GM12878 (cell line): Measurements from ENCODE around the gene TMEM225B. TPM values are rescaled to one million over a fixed set of nuclear protein-coding genes. Genes with fewer than 3 reads are reported as not detected.

Experiments used
- ATAC-seq: fragments of 200-7000 bp; cut with Tn5 transposase; 3 replicates; pipeline ENCODE4 v1.9.1; 2020; ENCODE audit warnings: mild to moderate bottlenecking, moderate library complexity
- BruUV-seq: library from RNA; stranded (reverse); fragments of 400-500 nt; replicated peaks from 2 replicates; lab custom pipeline; 2021; lab: Mats Ljungman, UMichigan
- CTCF ChIA-PET: fragments of 300-600 bp; sonication (Branson Sonifier 250); formaldehyde crosslinking; extraction: SDS; loops from one replicate; lab custom pipeline; 2021; ENCODE audit warnings: inconsistent platforms; lab: Yijun Ruan, JAX
- POLR2A ChIA-PET: fragments of 350-600 bp; formaldehyde crosslinking; extraction: SDS; loops from one replicate; lab custom pipeline; 2021; ENCODE audit warnings: inconsistent platforms; lab: Charles Lee
- RAD21 ChIA-PET: fragments of 300-600 bp; sonication (Branson Sonifier 250); formaldehyde crosslinking; loops from one replicate; lab custom pipeline; 2023; ENCODE audit warnings: antibody characterized with exemption; ENCODE audit not compliant: unreplicated experiment; lab: Charles Lee
- SMC1A ChIA-PET: fragments of 300-600 bp; sonication (Branson Sonifier 250); formaldehyde crosslinking; loops from one replicate; lab custom pipeline; 2023; ENCODE audit not compliant: unreplicated experiment, uncharacterized antibody; lab: Charles Lee
- DNase-seq: peaks from one replicate; pipeline ENCODE4 v3.0.0-alpha.2; 2011; ENCODE audit warnings: low read depth, low spot score
- FAIRE-seq: peaks from 3 replicates; lab custom pipeline; 2011; peaks lifted over from hg19 to GRCh38; lab: Jason Lieb, UNC
- H2AFZ ChIP-seq: 2 replicates; pipeline ENCODE4 v1.6.0; 2011; ENCODE audit warnings: low read depth, low read length, control low read depth; ENCODE audit not compliant: control insufficient read depth
- H3K27ac ChIP-seq: 2 replicates; pipeline ENCODE4 v1.5.1; 2011; ENCODE audit warnings: control low read depth; ENCODE audit not compliant: control insufficient read depth, insufficient read depth
- H3K27me3 ChIP-seq, 2 experiments: replicated peaks in 1 of 2; 2 replicates each; pipeline versions ENCODE4 v1.6.0 to v1.6.1; 2011; ENCODE audit warnings: low read length in 1 of 2; ENCODE audit not compliant: control insufficient read depth in 2 of 2, insufficient read depth in 2 of 2
- H3K36me3 ChIP-seq, 2 experiments: 2 replicates each; pipeline ENCODE4 v1.5.1; 2011; ENCODE audit warnings: low read length in 1 of 2; ENCODE audit not compliant: control insufficient read depth in 2 of 2, insufficient read depth in 2 of 2
- H3K4me1 ChIP-seq: 2 replicates; pipeline ENCODE4 v1.6.1; 2011; ENCODE audit warnings: mild to moderate bottlenecking, low read length, moderate library complexity, mixed read lengths; ENCODE audit not compliant: control insufficient read depth, insufficient read depth
- H3K4me2 ChIP-seq: 2 replicates; pipeline ENCODE4 v1.6.0; 2011; ENCODE audit warnings: control low read depth; ENCODE audit not compliant: control insufficient read depth, insufficient read depth
- H3K4me3 ChIP-seq: fragments of 200-600 bp; sonication (generic); 2 replicates; pipeline ENCODE4 v1.5.1; 2016
- H3K79me2 ChIP-seq: 2 replicates; pipeline ENCODE4 v1.6.0; 2011; ENCODE audit warnings: low read length; ENCODE audit not compliant: control insufficient read depth, insufficient read depth
- H3K9ac ChIP-seq: 2 replicates; pipeline ENCODE4 v1.8.0; 2011; ENCODE audit warnings: low read length, control low read depth, mixed read lengths; ENCODE audit not compliant: control insufficient read depth, insufficient read depth
- H3K9me3 ChIP-seq: replicated peaks from 3 replicates; pipeline ENCODE4 v1.5.1; 2011; ENCODE audit warnings: mild to moderate bottlenecking, low read length; ENCODE audit not compliant: control insufficient read depth, insufficient read depth
- H4K20me1 ChIP-seq: 2 replicates; pipeline ENCODE4 v1.6.0; 2011; ENCODE audit not compliant: control insufficient read depth, insufficient read depth
- CREM ChIP-seq: IDR thresholded peaks from 2 replicates; pipeline ENCODE4 v1.6.1; 2014; ENCODE audit warnings: antibody characterized with exemption, low read depth
- WGBS: methylation state at CpG from one replicate; pipeline ENCODE4 v1.1.6; 2016; ENCODE audit warnings: low lambda C conversion rate; ENCODE audit not compliant: insufficient replicate concordance, insufficient coverage; ENCODE audit errors: missing lambda C conversion rate; 5-methylcytosine and 5-hydroxymethylcytosine counted together
- in situ Hi-C: fragments of 300-500 bp; cut with MboI; formaldehyde crosslinking; loops from 9 replicates; pipeline ENCODE4 v1.14.3; 2018; ENCODE audit warnings: mixed read lengths
- intact Hi-C: fragments of 100-400 bp; cut with micrococcal nuclease; formaldehyde crosslinking; loops from one replicate; pipeline ENCODE4 v1.14.2; 2022; ENCODE audit not compliant: unreplicated experiment
- polyA plus RNA-seq, 11 experiments: library from polyadenylated mRNA; depleted of rRNA in 4 of 11; unstranded in 6 of 11; stranded (reverse) in 5 of 11; fragments of >200 nt; fragmentation: Nextera tagmentation in 4 of 11; fragmentation: Illumina TruSeq in 1 of 11; extraction: Ambion mirVana in 4 of 11; extraction: Trizol in 1 of 11; gene quantifications; 1 replicate in 1 of 11; 2 replicates in 10 of 11; pipeline versions ENCODE4 v1.2.1 to v1.2.3, GENCODE V29; 2011 to 2016; ENCODE audit warnings: inconsistent platforms in 2 of 11, missing spikeins in 2 of 11, low read depth in 1 of 11
- total RNA-seq, 4 experiments: library from RNA; depleted of rRNA in 3 of 4; stranded (reverse); fragments of >200 nt in 3 of 4; fragmentation: Illumina TruSeq in 1 of 4; extraction: Trizol in 1 of 4; gene quantifications; 2 replicates each; pipeline versions ENCODE4 v1.2.1 to v1.2.3, GENCODE V29; 2013 to 2021
- TF ChIP-seq, protein P1 (sequence below): fragments of 450-650 bp; IDR thresholded peaks from 2 replicates; pipeline ENCODE4 v1.6.1; 2016; ENCODE audit warnings: mild to moderate bottlenecking, moderate library complexity, borderline replicate concordance

The TMEM225B gene
- total and polyA plus RNA-seq, 10 of the 15 experiments (the other 5 are each of a cell fraction or from before 2014, with no cell fraction given), result 0.22 to 1.9 (median 0.43) TPM

- no peaks in the 10 kb centered on the region for H3K79me2 ChIP-seq
- POLR2A ChIA-PET, result no interaction called here
- SMC1A ChIA-PET, result interaction anchor here (0.6 kb wide), 1 partner anchor 172 kb away, joined by 3 read pairs; no protein-coding TSS in a partner anchor
- FAIRE-seq (no peak), ATAC-seq (no peak), DNase-seq (no peak)
- H3K9ac ChIP-seq, result no peak overlapping the region
- H3K36me3 ChIP-seq, result no peaks in the 10 kb centered on the region
- intact Hi-C loops, result no loop called here
- H3K4me1 ChIP-seq, result no peaks in the 10 kb centered on the region
- RAD21 ChIA-PET, result no interaction called here
- WGBS, result 49% methylated on average over 10 of the region's 10 CpGs
- no peak overlapping the region for H3K27ac ChIP-seq
- no peaks in the 10 kb centered on the region for H3K9me3 ChIP-seq
- H3K27me3 ChIP-seq, result no peaks in the 10 kb centered on the region; a peak in 1 of 4 replicates
- peak overlapping the region; percentile 78 for H3K4me2 ChIP-seq
- in situ Hi-C loops, result no loop called here
- CTCF ChIA-PET, result interaction anchor here (0.9 to 1.7 kb wide), 3 partner anchors 20 to 214 kb away, joined by 3 read pairs; no protein-coding TSS in a partner anchor
- no peak overlapping the region for H2AFZ ChIP-seq
- no TSS peak for BruUV-seq
- TF ChIP-seq, protein P1, sequence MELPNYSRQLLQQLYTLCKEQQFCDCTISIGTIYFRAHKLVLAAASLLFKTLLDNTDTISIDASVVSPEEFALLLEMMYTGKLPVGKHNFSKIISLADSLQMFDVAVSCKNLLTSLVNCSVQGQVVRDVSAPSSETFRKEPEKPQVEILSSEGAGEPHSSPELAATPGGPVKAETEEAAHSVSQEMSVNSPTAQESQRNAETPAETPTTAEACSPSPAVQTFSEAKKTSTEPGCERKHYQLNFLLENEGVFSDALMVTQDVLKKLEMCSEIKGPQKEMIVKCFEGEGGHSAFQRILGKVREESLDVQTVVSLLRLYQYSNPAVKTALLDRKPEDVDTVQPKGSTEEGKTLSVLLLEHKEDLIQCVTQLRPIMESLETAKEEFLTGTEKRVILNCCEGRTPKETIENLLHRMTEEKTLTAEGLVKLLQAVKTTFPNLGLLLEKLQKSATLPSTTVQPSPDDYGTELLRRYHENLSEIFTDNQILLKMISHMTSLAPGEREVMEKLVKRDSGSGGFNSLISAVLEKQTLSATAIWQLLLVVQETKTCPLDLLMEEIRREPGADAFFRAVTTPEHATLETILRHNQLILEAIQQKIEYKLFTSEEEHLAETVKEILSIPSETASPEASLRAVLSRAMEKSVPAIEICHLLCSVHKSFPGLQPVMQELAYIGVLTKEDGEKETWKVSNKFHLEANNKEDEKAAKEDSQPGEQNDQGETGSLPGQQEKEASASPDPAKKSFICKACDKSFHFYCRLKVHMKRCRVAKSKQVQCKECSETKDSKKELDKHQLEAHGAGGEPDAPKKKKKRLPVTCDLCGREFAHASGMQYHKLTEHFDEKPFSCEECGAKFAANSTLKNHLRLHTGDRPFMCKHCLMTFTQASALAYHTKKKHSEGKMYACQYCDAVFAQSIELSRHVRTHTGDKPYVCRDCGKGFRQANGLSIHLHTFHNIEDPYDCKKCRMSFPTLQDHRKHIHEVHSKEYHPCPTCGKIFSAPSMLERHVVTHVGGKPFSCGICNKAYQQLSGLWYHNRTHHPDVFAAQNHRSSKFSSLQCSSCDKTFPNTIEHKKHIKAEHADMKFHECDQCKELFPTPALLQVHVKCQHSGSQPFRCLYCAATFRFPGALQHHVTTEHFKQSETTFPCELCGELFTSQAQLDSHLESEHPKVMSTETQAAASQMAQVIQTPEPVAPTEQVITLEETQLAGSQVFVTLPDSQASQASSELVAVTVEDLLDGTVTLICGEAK, result peak; percentile 68
- no peak for TF ChIP-seq CREM
- H3K4me3 ChIP-seq, result peak overlapping the region; percentile 37; the same call in 1 of the 2 replicates
- H4K20me1 ChIP-seq, result no peaks in the 10 kb centered on the region
Observed at GRCh38 chr7:99579281-99579955, 18.6 kb upstream of the TMEM225B start.
